ENCODE data around the gene ZNF662.
"Not testable (repeated sequence)": the region's sequence is repeated elsewhere in the genome, so short reads cannot be mapped to it uniquely, and the experiment has no call there.

The ZNF662 gene

GRCh38 chr3:42906070-42906847 is at the start of gene ZNF662:
ZNF662 (plus strand) TSS chr3:42906142; CDS start chr3:42908115, 1,973 bp downstream.
- peak; percentile 58 for DNase-seq (ENCODE audit: low spot score)

GRCh38 chr3:42856544-42856943 is 49.4 kb upstream of the ZNF662 start:
- no peak for DNase-seq (ENCODE audit: low spot score)

DNA sequence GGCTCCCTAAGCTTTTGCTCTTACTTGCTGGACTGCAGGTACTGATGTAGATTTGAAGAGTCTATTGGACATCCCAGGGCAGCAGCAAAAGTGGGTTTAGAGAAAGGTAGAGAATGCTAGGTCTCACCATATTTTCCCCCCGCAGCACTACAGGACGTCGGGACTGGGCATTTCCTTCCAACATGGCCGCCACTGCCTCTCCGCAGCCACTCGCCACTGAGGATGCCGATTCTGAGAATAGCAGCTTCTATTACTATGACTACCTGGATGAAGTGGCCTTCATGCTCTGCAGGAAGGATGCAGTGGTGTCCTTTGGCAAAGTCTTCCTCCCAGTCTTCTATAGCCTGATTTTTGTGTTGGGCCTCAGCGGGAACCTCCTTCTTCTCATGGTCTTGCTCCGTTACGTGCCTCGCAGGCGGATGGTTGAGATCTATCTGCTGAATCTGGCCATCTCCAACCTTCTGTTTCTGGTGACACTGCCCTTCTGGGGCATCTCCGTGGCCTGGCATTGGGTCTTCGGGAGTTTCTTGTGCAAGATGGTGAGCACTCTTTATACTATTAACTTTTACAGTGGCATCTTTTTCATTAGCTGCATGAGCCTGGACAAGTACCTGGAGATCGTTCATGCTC is 41.5 kb upstream of the ZNF662 start:
- DNase-seq (ENCODE audit: low spot score) = no peak

DNA sequence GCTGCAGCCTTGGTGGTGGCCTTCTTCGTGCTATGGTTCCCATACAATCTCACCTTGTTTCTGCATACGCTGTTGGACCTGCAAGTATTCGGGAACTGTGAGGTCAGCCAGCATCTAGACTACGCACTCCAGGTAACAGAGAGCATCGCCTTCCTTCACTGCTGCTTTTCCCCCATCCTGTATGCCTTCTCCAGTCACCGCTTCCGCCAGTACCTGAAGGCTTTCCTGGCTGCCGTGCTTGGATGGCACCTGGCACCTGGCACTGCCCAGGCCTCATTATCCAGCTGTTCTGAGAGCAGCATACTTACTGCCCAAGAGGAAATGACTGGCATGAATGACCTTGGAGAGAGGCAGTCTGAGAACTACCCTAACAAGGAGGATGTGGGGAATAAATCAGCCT is 40.7 kb upstream of the ZNF662 start:
- DNase-seq (ENCODE audit: low spot score) = no peak

DNA sequence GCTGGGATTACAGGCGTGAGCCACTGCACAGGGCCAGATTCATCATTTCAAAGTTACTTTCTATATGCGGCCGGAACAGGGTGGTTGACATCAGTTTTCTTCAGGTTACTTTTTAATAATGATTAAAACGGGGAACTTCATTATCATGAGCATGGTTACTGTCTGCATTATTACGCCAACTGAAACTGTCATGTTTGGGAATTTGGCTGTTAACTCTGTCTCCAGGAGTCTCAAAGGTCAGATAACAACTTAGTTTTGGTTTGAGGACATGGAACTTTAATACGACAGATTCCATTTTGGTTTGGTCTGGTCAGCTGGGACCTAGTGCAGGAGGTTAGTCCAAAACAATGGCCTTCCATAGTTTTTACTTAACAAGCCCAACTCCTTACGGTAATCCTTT is 38.8 kb upstream of the ZNF662 start:
- DNase-seq (ENCODE audit: low spot score) = no peak

DNA sequence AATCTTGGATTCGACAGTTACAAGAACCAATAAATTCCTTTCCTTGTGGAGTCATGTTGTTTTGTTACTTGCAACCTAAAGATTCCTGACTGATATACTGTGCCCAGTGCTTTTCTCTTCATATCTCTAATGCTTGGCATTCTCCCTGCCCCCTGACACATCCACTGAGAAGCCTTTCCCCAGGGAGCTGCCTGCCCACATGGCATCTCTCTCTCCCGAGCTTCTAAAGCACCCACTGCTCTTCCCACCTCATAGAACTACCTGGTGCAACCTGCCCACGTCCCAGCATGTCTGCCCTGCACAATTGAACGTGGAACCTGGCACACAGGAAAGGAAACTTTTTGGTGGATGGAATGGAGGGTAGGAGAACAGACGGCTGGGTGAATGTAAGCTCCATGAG is 37.1 kb upstream of the ZNF662 start:
- DNase-seq (ENCODE audit: low spot score) = no peak

- no peak for DNase-seq (ENCODE audit: low spot score)
Measured at GRCh38 chr3:42871592-42872196, 34.2 kb upstream of the ZNF662 start.

DNA sequence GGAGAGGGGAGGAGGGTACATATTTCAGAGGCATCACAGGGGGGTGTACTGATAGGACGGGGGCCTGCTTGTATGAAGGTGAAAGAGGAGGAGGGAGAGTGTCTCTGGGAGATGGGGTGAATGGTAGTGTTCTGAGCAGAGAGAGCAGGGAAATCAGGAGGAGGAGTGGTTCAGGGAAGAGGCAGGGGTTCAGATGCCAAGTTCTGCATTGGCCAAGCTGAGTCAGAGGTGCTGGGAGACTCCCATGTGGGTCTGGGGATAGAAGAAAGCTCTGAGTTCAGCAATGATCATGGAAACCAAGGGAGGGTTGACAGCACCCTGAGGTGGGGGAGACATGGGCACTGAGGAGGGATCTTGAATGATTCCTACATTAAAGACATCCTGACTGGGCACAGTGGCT is 33.2 kb upstream of the ZNF662 start:
- no peak for DNase-seq (ENCODE audit: low spot score)

GRCh38 chr3:42873221-42873982 is 32.5 kb upstream of the ZNF662 start:
- DNase-seq (ENCODE audit: low spot score) = no peak

DNA sequence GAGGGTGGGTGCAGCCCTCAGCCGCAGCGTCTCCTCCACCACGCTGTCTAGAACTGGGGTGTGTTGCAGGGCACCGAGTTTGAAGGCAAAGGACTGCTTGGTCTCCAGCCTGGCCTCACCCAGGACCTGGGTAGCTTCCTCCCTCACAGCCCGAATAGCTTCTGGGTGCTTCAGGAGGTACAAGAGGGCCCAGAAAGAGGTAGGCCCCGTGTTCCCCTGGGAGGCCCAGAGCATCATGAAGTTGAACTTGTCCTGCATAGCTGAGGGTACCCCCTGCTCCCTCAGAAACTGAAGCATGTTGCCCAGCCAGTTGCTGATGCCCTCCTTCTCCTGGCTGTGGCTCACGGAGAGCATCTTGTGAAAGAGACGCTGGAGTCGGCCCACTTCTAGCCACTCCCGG is 31.2 kb upstream of the ZNF662 start:
- DNase-seq (ENCODE audit: low spot score) = no peak

- no peak for DNase-seq (ENCODE audit: low spot score)
Measured at GRCh38 chr3:42875325-42876151, 30.4 kb upstream of the ZNF662 start, which contains the start of gene CYP8B1. CYP8B1 (minus strand) TSS chr3:42875879; CDS start chr3:42875816, 63 bp downstream.

DNA sequence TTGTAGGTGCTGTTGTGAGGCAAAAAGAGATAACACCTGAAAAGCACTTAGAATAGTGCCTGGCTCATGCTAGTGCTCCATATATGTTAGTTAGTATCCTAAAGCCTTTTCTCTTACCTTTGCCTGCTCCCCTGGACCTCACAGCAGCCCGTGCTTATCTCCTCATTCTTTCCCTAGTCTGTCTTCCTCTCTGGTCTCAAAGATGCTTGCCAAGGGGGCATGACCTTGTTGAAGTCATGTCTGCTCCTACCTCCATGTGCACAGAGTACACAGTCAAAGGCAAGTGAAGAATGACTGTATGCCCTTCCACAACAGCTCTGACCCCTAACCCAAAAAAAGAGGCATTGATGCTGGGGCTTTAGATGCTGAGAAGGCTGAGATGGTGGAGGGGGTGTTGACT is 29.5 kb upstream of the ZNF662 start:
- DNase-seq (ENCODE audit: low spot score) = no peak

- DNase-seq (ENCODE audit: low spot score) = no peak
Measured at GRCh38 chr3:42876940-42877720, 28.8 kb upstream of the ZNF662 start.

GRCh38 chr3:42877881-42878280 is 28.1 kb upstream of the ZNF662 start:
- DNase-seq (ENCODE audit: low spot score) = no peak

GRCh38 chr3:42880183-42880582 is 25.8 kb upstream of the ZNF662 start:
- DNase-seq (ENCODE audit: low spot score) = no peak

GRCh38 chr3:42880601-42881451 is 25.1 kb upstream of the ZNF662 start:
- DNase-seq (ENCODE audit: low spot score) = peak; percentile 93

- DNase-seq (ENCODE audit: low spot score) = not testable (repeated sequence)
Measured at GRCh38 chr3:42883251-42883930, 22.6 kb upstream of the ZNF662 start.

DNA sequence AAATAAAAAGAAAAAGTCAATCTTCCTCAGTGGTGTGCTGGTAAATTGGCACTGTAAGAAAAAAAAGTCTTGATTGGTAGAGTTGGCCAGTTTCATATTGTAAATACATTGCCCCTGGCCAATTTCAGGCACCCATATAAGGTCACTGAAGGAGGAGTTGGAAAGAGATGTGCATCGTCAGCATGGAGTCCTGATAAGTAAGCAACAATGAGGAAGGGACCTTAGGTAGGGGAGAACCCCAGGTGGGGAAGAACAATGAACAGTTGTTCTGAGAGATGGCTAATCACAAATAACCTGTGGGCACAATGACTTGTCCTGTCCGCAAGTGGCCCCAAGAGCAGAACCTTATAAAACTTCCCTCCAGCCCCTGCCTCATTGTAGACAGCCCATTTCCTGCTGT is 21.6 kb upstream of the ZNF662 start:
- no peak for DNase-seq (ENCODE audit: low spot score)

DNA sequence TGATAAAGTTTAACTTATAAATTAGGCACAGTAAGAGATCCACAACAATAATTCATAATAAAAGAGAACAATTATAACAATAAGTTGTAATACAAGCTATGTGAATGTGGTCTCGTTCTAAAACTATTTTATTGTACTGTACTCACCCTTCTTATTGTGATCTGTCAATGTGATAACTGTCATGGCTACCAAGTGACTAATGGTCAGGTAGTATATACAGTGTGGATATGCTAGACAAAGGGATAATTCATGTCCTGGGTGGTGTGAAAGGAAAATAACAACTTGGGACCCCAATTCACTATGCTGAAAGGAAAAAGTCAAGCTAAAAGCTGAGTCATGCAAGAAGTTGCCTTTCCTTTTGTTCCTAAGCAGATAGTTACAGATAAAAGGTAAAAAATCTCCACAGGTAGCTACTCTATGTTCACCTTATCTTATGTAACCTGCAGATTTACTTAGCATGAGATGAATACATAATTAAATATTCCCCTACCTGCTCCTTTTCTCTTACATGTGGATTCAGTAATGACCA is 19.6 kb upstream of the ZNF662 start:
- DNase-seq (ENCODE audit: low spot score) = no peak

All from AG08395 (cell line).